IPS-NIHi11 (cell line): ENCODE measurements around the gene SRRD.
"Not testable (repeated sequence)": the region's sequence is repeated elsewhere in the genome, so short reads cannot be mapped to it uniquely, and the experiment has no call there.

Experiments used
- DNase-seq: peaks from one replicate; pipeline ENCODE4 v3.0.0; 2012; ENCODE audit warnings: mixed read lengths, low spot score

The SRRD gene

DNA sequence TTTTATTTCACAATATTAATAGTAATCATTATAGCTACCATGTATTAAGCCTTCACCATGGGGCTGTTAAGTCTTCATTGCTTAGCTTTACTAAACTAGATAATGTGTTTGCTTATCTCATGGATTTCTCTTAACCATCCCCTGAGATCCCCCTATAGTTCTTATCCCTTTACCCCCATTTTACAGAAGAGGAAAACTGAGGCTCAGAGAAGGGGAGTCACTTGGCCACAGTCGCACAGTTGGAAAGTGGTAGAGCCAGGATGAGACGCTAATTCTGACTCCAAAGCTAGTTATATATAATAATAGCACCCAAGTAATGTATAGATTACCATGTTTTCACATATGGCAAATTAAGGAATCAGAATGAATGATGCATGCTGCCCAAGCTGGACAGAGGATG, 38.3 kb downstream of the SRRD start:
- no peak for DNase-seq

DNA sequence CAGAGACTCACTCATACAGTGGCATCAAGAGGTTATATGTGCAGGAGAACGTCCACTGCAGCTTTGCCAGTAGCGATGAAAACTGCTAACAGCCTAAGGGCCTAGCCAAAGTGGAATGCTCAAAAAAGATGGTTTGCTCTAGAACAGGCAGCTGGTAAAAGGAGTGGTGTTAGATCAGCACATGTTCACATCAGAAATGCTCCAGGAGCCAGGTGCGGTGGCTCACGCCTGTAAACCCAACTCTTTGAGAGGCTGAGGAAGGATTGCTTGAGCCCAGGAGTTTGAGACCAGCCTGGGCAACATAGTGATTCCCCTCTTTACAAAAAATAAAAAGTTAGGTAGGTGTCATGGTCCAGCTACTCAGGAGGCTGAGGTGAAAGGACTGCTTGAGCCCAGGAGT, 38.9 kb downstream of the SRRD start:
- no peak for DNase-seq

DNA sequence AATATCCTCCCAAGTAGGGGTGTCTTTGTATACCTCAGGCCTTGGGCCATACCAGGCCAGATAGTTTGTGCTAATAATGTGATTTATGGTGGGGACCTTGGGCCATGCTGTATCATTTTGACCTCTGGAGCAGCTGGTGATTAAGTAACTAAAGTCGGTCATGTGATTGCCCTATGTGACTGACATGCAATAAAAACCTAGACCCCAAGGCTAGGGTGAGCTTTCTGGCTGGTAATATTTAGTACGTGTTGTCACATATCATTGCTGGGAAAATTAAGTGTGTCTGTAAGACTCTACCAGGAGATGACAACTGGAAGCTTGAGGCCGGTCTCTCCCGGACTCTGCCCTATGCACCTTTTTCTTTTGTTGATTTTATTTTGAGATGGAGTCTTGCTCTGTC, 41.2 kb downstream of the SRRD start:
- DNase-seq = no peak

DNA sequence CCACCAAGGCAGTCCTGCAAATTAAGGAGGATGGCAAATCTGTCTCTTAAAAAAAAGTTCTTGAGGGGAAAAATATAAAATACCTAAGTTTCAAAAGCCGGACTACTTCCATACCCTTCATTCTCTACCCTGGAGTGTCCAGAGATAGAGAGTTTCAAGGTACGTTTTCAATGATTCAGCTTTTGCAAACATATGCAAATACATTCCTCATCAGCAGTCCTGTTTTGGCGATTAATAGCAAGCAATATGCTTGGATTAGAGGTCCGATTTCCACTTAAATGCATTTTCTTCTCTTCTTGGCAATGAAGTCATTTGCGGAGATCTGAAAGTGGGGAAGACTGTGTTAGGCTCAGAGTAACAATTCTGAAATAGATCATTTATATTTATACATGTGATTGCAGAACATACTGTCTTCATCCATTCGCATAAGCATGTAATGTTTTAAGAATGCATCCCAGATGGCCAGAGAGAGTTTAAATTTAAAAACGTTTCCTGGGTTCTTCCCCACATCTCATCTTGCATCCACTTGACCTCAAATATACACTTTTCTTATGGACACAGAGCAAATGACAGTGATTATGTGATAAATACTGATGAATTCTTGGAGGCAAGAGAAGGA, 42.4 kb downstream of the SRRD start:
- DNase-seq = no peak

DNA sequence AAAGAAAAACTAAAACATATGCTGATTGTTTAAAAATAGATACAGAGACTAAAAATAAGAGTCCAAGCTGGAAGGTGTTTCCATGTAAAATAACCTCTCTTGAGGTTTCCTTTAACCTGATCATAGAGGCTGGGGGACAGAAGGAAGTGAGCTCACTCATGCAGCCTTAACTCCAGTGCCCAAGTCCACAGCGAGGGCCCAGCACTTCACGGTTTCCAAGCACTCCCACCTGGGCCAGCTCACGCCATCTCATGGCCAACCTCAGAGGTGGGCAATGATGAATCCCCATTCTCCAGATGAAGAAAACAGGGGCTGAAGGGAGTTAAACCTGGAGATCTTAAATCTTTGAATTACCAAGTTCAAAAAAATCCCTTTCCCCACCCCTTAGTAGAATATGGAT, 43.5 kb downstream of the SRRD start:
- DNase-seq = no peak

DNA sequence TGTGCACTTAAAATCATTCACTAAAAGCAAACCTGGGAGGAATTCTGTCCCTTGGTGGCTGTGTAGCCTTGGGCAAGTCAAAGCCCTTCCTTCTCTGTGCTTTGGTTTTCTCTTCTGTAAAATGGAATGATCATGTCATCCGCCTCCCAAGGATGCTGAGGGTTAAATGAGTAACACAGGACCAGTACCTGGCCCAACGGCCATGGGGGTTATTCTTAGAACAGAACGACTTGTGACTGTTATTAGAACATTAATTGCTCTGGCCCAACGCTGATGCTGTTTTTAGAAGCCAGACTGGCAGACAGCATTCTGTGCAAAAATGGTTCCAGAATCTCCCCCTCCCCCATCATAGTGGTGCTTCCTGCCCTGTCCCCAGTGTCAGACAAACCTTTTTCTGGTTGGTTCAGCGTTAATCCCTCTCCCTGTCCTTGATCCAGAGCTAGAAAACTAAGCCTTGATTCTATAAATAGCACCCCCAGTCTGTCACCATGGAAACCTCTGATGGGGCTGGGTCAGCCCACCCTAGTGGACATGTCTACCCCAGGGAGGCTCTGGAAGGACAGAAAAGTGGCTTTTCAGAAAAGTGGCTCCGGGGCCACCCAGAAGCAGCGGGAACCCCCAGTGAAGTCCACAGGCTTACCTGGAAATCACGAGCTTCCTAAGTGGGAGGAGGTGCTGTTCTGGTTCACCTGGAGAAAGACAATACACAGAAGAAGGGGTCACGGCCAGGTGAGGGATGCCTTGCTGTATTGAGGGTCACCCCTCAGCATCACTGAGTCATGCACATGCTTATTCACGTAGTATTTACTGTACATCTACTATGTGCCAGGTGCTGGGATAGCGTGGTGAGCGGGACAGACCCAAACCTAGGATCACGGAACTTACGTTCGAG, 44.1 kb downstream of the SRRD start:
- no peak for DNase-seq

DNA sequence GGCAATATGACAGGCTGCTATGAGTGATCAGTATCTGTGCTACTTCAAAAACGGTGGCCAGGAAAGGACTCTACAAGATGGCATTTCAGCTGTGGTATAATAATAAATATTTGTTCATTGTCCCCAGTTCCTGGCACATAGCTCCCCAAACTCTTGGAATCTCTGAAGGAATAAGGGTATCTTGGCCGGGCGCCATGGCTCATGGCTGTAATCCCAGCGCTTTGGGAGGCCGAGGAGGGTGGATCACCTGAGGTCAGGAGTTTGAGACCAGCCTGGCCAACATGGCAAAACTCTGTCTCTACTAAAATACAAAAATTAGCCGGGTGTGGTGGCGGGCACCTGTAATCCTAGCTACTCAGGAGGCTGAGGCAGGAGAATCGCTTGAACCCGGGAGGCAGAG, 44.8 kb downstream of the SRRD start:
- not testable (repeated sequence) for DNase-seq

DNA sequence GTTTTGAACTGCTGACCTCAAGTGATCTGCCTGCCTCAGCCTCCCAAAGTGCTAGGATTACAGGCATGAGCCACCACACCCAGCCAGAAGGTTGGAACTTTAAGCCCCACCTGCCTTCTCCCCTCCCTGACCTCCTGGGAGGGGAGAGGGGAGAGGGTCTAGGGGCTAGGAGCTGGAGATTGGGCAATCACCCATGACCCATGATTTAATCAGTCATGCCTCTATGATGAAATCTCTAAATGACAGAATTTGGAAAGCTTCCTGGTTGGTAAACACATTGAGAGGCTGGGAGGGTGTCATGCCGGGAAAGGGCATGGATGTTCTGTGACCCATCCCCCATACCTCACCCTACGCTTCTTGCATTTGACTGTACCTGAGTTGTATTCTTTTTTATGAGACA, 45.7 kb downstream of the SRRD start:
- DNase-seq = no peak

DNA sequence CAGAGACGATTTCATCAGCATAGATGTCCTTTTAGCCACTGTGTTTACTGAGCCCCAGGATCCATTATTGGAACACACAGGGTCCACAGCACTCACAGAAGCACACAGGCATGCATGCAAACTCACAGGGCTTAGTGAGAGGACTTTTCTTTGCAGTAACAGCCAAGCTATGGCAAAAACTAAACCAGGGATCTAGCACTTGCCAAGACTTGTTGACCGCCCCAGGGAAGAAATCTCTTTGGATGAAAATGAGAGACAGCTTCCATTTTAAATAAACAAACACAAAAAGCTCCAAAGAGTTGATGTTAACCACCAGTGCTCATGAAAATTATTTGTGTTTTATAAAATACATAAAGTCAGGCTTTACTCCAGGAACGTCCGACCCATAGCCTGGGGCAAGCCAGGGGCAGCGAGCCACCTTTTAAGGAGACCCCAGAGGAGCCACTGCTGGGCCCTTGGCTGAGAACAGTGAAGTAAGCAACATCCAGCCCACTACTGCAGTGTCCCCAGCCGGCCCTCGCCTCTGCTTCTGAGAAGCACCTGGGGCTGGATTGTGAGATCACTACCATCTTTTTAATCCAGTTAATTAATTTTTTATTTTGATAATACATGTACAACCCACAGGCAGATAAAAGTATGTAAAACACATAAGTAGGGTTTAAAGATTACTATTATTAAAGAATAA, 50.6 kb downstream of the SRRD start:
- no peak for DNase-seq

DNA sequence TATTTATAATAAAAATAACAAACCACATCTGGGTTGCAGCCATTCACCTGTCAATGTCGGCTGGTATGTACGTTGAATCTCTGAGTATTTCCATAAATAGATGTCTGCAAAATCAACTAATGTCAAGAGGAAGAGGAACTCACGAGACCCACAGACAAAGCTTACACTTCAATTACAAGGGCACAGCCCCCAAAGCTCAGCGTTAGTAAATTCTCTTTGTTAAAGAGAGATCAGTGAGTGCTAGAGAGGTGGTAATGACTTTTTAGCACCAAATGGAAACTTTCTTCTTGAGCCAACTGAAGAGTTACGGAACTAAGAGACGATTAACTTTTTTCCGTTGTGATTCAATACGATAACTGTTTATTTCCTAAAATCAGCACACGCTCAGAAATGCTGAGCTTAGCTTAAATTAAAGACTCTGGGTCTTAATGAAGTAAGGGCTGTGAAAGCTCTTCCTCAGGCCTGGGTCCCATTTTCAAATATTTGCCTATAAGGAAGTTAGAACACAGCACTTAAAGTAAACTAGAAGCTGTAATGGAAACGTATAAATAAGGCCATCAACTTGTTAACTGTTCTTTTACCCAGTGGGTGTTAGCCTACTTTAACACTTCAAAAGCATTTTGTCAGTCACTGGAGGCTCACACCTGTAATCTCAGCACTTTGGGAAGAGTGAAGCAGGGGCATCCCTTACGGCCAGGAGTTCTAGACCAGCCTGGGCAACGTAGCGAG, 51.4 kb downstream of the SRRD start:
- no peak for DNase-seq

DNA sequence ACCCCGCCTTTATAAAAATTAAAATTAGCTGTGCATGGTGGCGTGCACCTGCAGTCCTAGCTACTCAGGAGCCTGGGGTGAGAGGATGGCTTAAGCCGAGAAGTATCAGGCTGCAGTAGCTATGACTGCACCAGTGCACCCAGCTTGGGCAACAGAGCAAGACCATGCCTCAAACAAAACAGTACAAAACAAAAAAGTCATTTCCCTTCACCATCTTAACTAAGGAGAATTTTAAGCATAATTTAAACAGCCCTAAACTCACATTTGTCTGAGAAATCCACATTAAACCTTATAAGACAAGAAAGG, 51.9 kb downstream of the SRRD start:
- no peak for DNase-seq

DNA sequence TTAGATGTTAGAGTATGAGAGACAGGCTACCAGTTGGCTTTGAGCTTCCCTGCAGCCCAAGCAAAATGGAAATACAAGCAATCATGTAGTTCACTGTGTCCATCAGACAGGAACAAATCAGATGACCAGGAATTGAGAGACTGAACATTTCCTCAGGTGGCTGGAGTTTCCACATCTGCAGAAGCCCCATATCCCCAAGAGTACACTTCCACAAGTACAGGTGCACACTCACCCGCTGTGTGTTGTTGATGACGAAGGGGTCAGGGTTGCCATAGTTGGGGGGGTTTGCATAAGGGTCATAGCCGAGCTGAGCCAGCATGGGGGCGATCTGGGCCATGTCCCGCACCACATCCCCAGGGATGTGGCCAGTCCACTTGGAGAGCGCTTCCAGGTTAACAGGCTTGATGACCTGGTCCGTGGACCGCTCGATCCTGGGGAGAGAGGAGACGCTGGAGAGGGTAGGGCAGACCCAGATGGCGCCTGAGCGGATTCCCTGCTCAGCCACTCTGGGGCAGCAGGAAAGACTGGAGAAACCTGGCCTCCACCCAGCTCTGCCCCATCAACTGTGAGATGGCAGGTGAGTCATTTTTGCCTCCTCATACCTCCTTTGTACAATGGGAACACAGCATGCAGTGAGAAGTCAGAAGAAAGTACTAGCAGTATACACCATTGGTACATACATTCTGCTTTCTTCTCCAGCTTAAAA, 52.5 kb downstream of the SRRD start:
- DNase-seq = no peak

DNA sequence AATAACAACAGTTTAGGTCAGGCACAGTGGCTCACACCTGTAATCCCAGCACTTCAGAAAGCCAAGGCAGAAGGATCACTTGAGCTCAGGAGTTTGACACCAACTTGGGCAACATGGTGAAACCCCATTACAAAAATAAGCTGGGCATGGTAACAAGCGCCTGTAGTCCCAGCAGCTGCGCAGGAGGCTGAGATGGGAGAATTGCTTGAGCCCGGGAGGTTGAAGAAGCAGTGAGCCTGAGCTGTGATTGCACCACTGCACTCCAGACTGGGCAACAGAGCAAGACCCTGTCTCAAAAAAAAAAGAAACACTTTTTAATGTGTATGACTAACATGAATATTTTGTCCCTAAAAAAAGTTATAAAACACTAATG, 53.1 kb downstream of the SRRD start:
- no peak for DNase-seq

DNA sequence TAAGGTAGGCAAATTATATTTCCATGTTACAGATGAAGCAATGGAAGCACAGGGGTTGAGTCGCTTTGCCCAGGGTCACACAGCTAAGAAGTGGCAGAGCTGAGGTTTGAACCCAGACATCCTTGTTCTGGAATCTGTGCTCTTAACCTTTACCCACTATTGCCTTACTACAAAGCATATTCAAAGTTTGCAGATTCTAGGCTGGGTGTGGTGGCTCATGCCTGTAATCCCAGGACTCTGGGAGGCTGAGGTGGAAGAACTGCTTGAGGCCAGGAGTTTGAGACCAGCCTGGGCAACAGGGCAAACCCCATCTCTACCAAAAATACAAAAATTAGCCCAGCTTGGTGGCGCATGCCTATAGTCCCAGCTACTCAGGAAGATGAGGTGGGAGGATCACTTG, 56.4 kb downstream of the SRRD start:
- DNase-seq = no peak

DNA sequence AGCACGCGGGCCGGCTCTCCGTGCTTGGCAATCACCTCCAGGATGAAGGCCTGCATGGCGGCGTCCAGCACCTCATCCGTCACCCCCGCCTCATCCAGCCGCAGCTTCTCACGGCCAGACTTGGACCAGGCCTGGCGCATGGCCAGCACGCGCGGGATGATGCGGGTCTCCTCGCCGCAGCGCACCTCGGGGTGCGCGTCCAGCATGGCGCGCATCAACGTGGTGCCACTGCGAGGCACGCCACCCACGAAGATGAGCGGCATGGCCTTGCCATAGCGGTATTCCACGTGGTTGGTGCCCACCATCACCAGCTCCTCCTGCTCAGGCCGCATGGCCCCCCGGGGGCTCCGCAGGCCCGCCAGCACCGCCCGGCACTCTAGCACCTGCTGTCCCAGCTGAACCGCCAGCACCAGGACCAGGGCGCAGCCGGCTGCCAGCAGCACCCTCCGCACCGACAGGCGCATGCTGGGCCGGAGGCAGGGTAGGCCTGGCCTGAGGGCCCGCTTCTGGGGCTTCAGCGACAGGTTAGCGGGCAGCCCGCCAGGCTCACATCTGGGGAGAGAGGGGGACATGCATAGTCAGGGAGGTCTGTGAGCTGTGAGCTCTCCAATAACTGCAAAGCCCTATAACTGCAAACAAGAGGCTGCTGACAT, 57.6 kb downstream of the SRRD start:
- no peak for DNase-seq

DNA sequence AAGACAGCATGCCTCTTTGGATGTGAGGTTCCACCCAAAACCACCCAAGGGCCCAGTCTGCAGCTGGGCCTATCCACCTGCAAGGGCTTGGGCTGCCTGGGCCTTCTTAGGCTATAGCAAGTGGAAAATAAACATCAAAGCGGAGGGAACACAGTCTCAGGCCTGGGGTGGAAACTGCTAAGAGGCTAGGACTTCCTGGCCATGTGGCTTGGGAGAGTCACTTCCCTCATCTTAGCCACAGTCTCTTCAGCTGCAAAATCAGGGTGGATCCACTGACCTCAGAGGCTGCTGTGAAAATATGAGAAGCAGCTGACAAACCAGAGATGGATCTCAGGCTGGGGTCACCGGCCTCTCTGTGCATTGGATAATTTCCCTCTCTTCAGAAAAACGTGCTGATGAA, 59.2 kb downstream of the SRRD start:
- no peak for DNase-seq
